IPS-NIHi11 (cell line): ENCODE measurements around the gene TAF4.
"Not testable (repeated sequence)": the region's sequence is repeated elsewhere in the genome, so short reads cannot be mapped to it uniquely, and the experiment has no call there.

ENCODE experiments used
- DNase-seq: peaks from one replicate; pipeline ENCODE4 v3.0.0; 2012; ENCODE audit warnings: mixed read lengths, low spot score

The TAF4 gene

GRCh38 chr20:62058941-62059340 lies 6.7 kb downstream of the TAF4 start:
- no peak for DNase-seq

- no peak for DNase-seq
Measured at GRCh38 chr20:62056975-62057374, 8.7 kb downstream of the TAF4 start.

- DNase-seq, result no peak
Measured at GRCh38 chr20:62056377-62056776, 9.3 kb downstream of the TAF4 start.

GRCh38 chr20:62055862-62056115 lies 9.9 kb downstream of the TAF4 start:
- not testable (repeated sequence) for DNase-seq

GRCh38 chr20:62055106-62055861 lies 10.4 kb downstream of the TAF4 start:
- DNase-seq, result no peak

- no peak for DNase-seq
Measured at GRCh38 chr20:62054451-62054953, 11.2 kb downstream of the TAF4 start.

DNA sequence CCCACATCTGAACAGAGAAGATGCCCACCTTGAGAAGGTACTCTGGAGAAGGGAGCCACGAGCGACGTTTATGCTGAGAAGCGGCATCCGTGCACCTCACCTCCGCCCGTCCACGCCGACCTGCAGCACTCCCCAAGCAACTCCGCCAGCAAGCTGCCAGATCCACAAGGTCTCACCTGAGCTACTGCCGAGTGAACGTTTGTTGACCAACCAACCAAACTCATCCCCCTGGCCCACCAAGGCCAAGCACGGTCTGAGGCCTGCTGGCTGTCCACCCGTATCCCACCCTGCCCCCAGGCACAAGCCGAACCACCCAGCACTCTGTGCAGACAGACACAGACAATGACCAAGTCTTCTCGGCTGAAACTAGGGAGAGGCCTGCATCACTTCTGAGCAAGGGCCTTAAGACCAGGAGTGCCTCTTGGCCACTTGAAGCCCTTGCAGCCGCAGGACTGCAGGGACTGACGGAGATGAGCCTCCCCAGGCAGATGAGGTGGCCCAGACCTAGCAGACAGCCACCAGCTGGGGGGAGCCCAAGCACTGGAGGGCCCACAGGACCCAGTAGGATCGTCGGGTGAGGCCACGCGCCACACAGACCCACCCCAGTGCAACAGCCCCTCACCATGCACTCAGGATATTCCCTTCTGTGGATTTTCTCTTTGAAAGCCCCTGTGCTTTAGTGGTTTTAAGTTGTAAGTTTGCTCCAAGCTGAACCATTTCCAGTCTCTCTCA lies 12.1 kb downstream of the TAF4 start:
- DNase-seq, result no peak

- no peak for DNase-seq
Measured at GRCh38 chr20:62052842-62053464, 12.7 kb downstream of the TAF4 start.

DNA sequence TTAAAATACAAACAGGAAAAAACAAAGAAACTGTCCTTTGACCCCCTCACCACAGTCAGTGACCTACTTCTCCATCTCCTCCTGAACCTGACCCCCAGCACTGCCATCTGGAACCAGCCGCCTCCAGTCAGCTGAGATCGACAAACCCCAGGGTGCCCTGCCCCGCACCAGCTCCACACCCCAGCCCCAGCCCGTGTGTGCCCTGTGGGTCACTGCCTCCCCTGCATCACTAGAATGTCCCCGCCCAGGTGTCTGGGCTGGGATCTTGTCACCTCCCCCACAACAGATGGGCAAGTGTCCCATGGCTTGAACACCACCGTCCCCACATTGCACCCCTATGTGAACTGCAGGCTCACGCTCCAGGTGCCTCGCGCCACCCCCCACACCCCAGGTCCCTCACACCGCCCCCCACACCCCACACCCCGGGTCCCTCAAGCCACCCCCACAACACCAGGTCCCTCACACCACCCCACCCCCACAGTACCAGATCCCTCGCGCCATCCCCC lies 13.3 kb downstream of the TAF4 start:
- no peak for DNase-seq

- DNase-seq, result no peak
Measured at GRCh38 chr20:62051546-62052255, 14.0 kb downstream of the TAF4 start.

- no peak for DNase-seq
Measured at GRCh38 chr20:62051144-62051543, 14.5 kb downstream of the TAF4 start.

DNA sequence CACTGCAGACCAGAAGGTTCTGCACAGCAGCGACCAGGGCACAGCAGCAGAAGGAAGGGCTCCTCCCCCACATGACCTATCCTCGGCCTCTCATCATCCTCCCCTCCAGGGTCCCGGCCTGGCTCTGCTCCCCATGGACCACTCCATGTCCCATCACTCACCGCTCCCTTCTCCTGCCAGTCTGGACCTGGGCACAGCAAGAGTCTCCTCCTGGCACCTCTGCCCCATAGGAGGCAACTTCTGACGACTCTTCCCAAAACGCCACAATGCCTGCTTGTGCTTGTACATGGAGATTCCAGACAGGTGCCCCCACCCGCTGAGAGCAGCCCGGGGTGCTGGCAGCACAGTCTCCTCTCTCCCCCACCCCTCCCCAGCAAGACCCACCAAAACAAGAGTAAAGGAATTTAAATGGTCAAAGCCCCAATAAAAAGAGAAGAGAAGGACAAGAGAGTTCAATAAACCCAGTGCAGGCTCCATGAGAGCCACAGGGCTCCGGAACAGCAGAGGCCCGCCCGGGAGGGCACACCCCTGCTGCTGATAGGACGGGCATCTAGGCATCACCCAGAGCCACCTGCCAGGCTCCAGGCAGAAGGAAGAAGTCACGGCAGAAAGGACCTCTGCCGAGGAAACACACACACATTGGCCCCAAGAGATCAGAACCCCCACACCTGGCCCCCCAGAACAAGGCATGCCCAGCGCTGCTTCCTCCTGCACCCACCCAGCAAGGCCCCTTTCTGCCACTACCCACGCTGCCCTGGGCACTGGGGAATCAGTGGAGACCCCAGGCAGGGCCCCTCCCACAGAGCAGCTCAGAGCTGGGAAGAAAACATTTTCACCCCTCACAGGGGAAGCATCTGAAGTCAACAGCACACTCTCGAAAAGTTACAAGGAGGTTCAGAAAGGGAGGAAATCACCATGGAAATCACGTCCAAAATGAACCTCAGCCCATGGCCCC lies 15.2 kb downstream of the TAF4 start:
- DNase-seq, result no peak

- no peak for DNase-seq
Measured at GRCh38 chr20:62049342-62050165, 16.1 kb downstream of the TAF4 start.

DNA sequence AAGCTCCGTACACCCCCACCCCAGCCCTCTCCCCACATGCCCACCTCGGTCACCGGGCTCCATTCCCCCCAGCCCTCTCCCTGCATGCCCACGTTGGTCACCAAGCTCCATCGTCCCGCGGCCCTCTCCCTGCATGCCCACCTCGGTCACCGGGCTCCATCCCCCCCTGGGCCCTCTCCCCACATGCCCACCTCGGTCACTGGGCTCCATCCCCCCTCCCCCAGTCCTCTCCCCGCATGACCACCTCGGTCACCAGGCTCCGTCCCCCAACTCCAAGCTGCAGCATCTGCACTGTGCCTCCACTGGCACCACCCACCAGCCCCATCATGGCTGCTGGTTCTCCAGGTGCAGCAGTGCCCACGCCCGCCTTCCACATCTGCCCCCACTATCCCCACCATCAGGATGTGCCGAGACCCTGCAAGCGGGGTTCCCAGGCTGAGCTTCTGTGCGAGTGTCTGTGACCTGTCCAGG lies 16.8 kb downstream of the TAF4 start:
- DNase-seq, result no peak

- no peak for DNase-seq
Measured at GRCh38 chr20:62048346-62048761, 17.3 kb downstream of the TAF4 start.

- no peak for DNase-seq
Measured at GRCh38 chr20:62047666-62048345, 17.9 kb downstream of the TAF4 start.

- DNase-seq, result no peak
Measured at GRCh38 chr20:62046431-62046830, 19.2 kb downstream of the TAF4 start.

GRCh38 chr20:62045529-62046285 lies 20.0 kb downstream of the TAF4 start:
- DNase-seq, result no peak

- no peak for DNase-seq
Measured at GRCh38 chr20:62045118-62045517, 20.6 kb downstream of the TAF4 start.
